GM23248 (cell line): ENCODE results near the gene SEMA6C. TPM values are rescaled to one million over a fixed set of nuclear protein-coding genes. Genes with fewer than 3 reads are reported as not detected.
A peak's percentile ranks its signal among the peaks of the same experiment; 100 is the strongest.

Experiments
- DNase-seq: peaks from one replicate; pipeline ENCODE4 v3.0.0-alpha.2; 2015
- H2AFZ ChIP-seq: fragments of 200-600 bp; sonication (generic); 2 replicates; pipeline ENCODE4 v1.6.1; 2016; ENCODE audit warnings: antibody characterized with exemption
- H3F3A ChIP-seq: fragments of 200-600 bp; sonication (generic); 2 replicates; pipeline ENCODE4 v1.6.1; 2016; ENCODE audit warnings: mild to moderate bottlenecking, antibody characterized with exemption, mixed run types; ENCODE audit not compliant: insufficient read depth
- H3K27ac ChIP-seq: fragments of 200-600 bp; sonication (generic); 2 replicates; pipeline ENCODE4 v1.5.1; 2016; ENCODE audit warnings: mild to moderate bottlenecking
- H3K27me3 ChIP-seq: fragments of 200-600 bp; sonication (generic); replicated peaks from 2 replicates; pipeline ENCODE4 v1.6.1; 2016; ENCODE audit warnings: mild to moderate bottlenecking; ENCODE audit not compliant: insufficient read depth
- H3K36me3 ChIP-seq: fragments of 200-600 bp; sonication (generic); 2 replicates; pipeline ENCODE4 v1.6.1; 2016; ENCODE audit warnings: low read depth, mild to moderate bottlenecking
- H3K4me1 ChIP-seq: fragments of 200-600 bp; sonication (generic); 2 replicates; pipeline ENCODE4 v1.6.1; 2016; ENCODE audit warnings: mild to moderate bottlenecking; ENCODE audit not compliant: insufficient read depth
- H3K4me2 ChIP-seq: fragments of 200-600 bp; sonication (generic); one replicate; pipeline ENCODE4 v1.6.1; 2016; ENCODE audit warnings: mild to moderate bottlenecking; ENCODE audit not compliant: unreplicated experiment
- H3K4me3 ChIP-seq: fragments of 200-600 bp; sonication (generic); 2 replicates; pipeline ENCODE4 v1.5.1; 2016; ENCODE audit warnings: mild to moderate bottlenecking
- H3K79me2 ChIP-seq: fragments of 200-600 bp; sonication (generic); 2 replicates; pipeline ENCODE4 v1.6.1; 2016; ENCODE audit warnings: mild to moderate bottlenecking; ENCODE audit not compliant: insufficient read depth
- H3K9ac ChIP-seq: fragments of 200-600 bp; sonication (generic); 2 replicates; pipeline ENCODE4 v1.6.1; 2016; ENCODE audit warnings: mild to moderate bottlenecking
- H3K9me2 ChIP-seq: fragments of 200-600 bp; sonication (generic); 2 replicates; pipeline ENCODE4 v1.6.1; 2016; ENCODE audit warnings: mixed run types, mild to moderate bottlenecking, moderate library complexity; ENCODE audit not compliant: insufficient read depth
- H3K9me3 ChIP-seq: fragments of 200-600 bp; sonication (generic); one replicate; pipeline ENCODE4 v1.6.1; 2017; ENCODE audit warnings: low read depth
- H4K20me1 ChIP-seq: fragments of 200-600 bp; sonication (generic); 2 replicates; pipeline ENCODE4 v1.6.0; 2016; ENCODE audit not compliant: insufficient read depth
- EZH2 ChIP-seq: fragments of 200-600 bp; sonication (generic); IDR thresholded peaks from 2 replicates; pipeline ENCODE4 v1.6.1; 2018; ENCODE audit warnings: antibody characterized with exemption, mild to moderate bottlenecking; ENCODE audit not compliant: insufficient read depth, poor library complexity, severe bottlenecking
- EZH2phosphoT487 ChIP-seq: fragments of 200-600 bp; sonication (generic); IDR thresholded peaks from 2 replicates; pipeline ENCODE4 v1.6.1; 2018; ENCODE audit warnings: antibody characterized with exemption, moderate library complexity, mild to moderate bottlenecking, low read depth; ENCODE audit not compliant: insufficient read depth
- WGBS, 2 experiments: methylation state at CpG; one replicate each; pipeline ENCODE4 v1.1.6; 2015 to 2017; ENCODE audit warnings: low lambda C conversion rate in 2 of 2, low coverage in 1 of 2; ENCODE audit errors: missing lambda C conversion rate in 2 of 2; 5-methylcytosine and 5-hydroxymethylcytosine counted together
- in situ Hi-C: fragments of 300-500 bp; cut with MboI; formaldehyde crosslinking; loops from 2 replicates; pipeline ENCODE4 v1.15.0; 2020
- polyA plus RNA-seq: library from polyadenylated mRNA; unstranded; fragments of >200 nt; fragmentation: Nextera tagmentation; extraction: Ambion mirVana; gene quantifications from 2 replicates; pipeline ENCODE4 v1.2.1, GENCODE V29; 2016
- total RNA-seq: library from RNA; depleted of rRNA; stranded (reverse); fragments of >200 nt; shearing (Covaris generic); gene quantifications from 2 replicates; pipeline ENCODE4 v1.2.3, GENCODE V29; 2014

The SEMA6C gene
- total and polyA plus RNA-seq, 2 experiments from 2014 or later: 1.1 to 3.8 TPM

- no peaks in the 10 kb centered on the region for H3K27me3 ChIP-seq
- no peaks in the 10 kb centered on the region for H3K79me2 ChIP-seq
- H3K9ac ChIP-seq: no peak overlapping the region
- WGBS, 2 experiments: 40 to 42% methylated on average over 7 of the region's 7 CpGs
- H3F3A ChIP-seq: peaks cover 8% of the 10 kb centered on the region
- H3K4me1 ChIP-seq: 0 out of 2 replicates have a peak, but pooled peaks cover 7% of the 10 kb centered on the region
- no peaks in the 10 kb centered on the region for H4K20me1 ChIP-seq
- peak; percentile 35 for DNase-seq
- H3K4me3 ChIP-seq: no peak overlapping the region
- no peaks in the 10 kb centered on the region for H3K36me3 ChIP-seq
- no peaks in the 10 kb centered on the region for H3K9me3 ChIP-seq
- no peaks in the 10 kb centered on the region for H3K9me2 ChIP-seq
- TF ChIP-seq EZH2phosphoT487: no peak
- TF ChIP-seq EZH2: no peak
- no peak overlapping the region for H3K4me2 ChIP-seq
- H3K27ac ChIP-seq: no peak overlapping the region
- in situ Hi-C loops: no loop called here
- no peak overlapping the region for H2AFZ ChIP-seq
Measured at GRCh38 chr1:151144474-151145303, 1.7 kb downstream of the SEMA6C start.

DNA sequence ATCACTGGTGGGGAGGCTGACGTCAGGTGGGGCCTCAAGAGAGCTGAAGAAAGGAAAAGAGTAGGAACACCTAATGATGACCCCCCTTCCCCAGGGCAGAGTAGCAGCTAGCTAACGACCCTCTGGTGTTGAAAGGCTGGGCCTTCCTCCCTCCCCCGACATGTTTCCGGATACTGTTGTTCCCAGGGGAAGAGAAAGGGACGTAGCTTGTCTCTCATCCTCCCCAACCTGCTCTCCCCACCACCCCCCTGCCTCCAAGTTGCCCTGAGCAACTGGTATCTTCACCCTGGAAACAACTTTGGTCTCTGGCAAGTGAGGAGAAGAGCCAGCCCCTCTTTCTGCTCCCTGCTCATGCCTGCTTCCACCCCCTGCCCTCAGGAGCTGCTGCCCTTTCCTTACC, 2.4 kb downstream of the SEMA6C start:
- in situ Hi-C loops: no loop called here
- 84 to 90% methylated on average over 5 of the region's 5 CpGs for whole genome bisulfite sequencing, 2 experiments

GRCh38 chr1:151143057-151143435, 3.4 kb downstream of the SEMA6C start:
- Histone ChIP-seq H3K4me2 (no peak overlapping the region), H3F3A (peaks cover 7% of the 10 kb centered on the region), H2AFZ (no peak overlapping the region), H4K20me1 (no peaks in the 10 kb centered on the region), H3K4me1 (0 out of 2 replicates have a peak, but pooled peaks cover 7% of the 10 kb centered on the region), H3K36me3 (no peaks in the 10 kb centered on the region), H3K9me3 (no peaks in the 10 kb centered on the region), H3K79me2 (no peaks in the 10 kb centered on the region), H3K9ac (no peak overlapping the region), H3K27me3 (no peaks in the 10 kb centered on the region), H3K4me3 (no peak overlapping the region), H3K9me2 (no peaks in the 10 kb centered on the region), H3K27ac (no peak overlapping the region)
- TF ChIP-seq EZH2: no peak
- TF ChIP-seq EZH2phosphoT487: no peak
- DNase-seq: no peak
- in situ Hi-C loops: no loop called here
- WGBS, 2 experiments: 91 to 96% methylated on average over 7 of the region's 7 CpGs

More for the DNA sequence above, 2.4 kb downstream of the SEMA6C start:
- TF ChIP-seq EZH2 (no peak), EZH2phosphoT487 (no peak)
- Histone ChIP-seq H3K4me2 (no peak overlapping the region), H3F3A (peaks cover 8% of the 10 kb centered on the region), H3K4me3 (no peak overlapping the region), H2AFZ (no peak overlapping the region), H3K36me3 (no peaks in the 10 kb centered on the region), H4K20me1 (no peaks in the 10 kb centered on the region), H3K9me3 (no peaks in the 10 kb centered on the region), H3K4me1 (0 out of 2 replicates have a peak, but pooled peaks cover 7% of the 10 kb centered on the region), H3K9me2 (no peaks in the 10 kb centered on the region), H3K9ac (no peak overlapping the region), H3K79me2 (no peaks in the 10 kb centered on the region), H3K27ac (no peak overlapping the region), H3K27me3 (no peaks in the 10 kb centered on the region)
- DNase-seq: no peak

DNA sequence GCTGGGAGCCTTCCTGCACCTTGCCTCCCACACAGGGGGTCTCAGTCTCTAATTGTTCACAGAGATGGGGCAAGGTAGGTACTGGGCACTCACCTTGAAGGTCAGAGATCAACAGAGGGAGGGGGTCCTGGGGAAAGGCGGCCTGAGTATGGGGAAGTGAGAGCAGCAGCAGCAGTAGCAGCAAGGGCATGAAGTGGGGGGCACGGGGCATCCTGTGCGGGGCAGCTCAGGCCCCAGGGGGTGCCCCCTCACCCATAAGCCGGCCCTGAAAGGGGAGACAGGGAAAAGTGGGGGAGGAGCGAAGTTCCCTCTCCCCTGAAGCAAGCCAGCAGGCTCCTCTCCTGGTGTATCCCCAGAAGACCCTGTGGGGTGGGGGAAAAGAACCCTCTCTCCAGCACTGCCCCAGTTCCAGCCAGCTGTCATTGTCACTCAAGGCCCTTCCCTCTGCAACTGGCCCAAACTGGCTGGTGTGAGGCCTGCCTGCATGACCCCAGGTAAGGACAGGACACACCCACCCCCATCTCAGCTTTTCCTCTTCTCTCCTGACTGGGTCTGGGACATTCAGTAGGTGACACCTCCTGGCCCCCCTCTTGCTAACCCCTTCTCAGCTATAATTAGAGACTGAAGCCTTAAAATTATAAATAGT, 3.9 kb downstream of the SEMA6C start:
- Histone ChIP-seq H3K4me1 (0 out of 2 replicates have a peak, but pooled peaks cover 6% of the 10 kb centered on the region), H3K79me2 (no peaks in the 10 kb centered on the region), H3K9me2 (no peaks in the 10 kb centered on the region), H3K27ac (no peak overlapping the region), H3K27me3 (no peaks in the 10 kb centered on the region), H3K9me3 (no peaks in the 10 kb centered on the region), H3K4me3 (no peak overlapping the region), H2AFZ (no peak overlapping the region), H3K36me3 (no peaks in the 10 kb centered on the region), H3K9ac (no peak overlapping the region), H4K20me1 (no peaks in the 10 kb centered on the region), H3F3A (peaks cover 2% of the 10 kb centered on the region; the same call in 1 of the 2 replicates), H3K4me2 (no peak overlapping the region)
- DNase-seq: no peak
- in situ Hi-C loops: no loop called here
- TF ChIP-seq EZH2phosphoT487: no peak
- TF ChIP-seq EZH2: no peak
- 60 to 65% methylated on average over 1 to 5 of the region's 5 CpGs for WGBS, 2 experiments
